ENCODE measurements around the gene CR1. TPM values are rescaled to one million over a fixed set of nuclear protein-coding genes. Genes with fewer than 3 reads are reported as not detected.

Gene CR1
- total and polyA plus RNA-seq, 2 of the 8 experiments (the other 6 are each of a cell fraction or from before 2014, with no cell fraction given) = 0.15 to 0.22 TPM

- H3K14ac ChIP-seq (ENCODE audit: insufficient read length) = no peak overlapping the region
- H3K27me3 ChIP-seq (replicated peaks in 1 of 4; ENCODE audit: control insufficient read depth in 3 of 4, extremely low read depth in 1 of 4, insufficient read depth in 3 of 4, low read length in 3 of 4) = peaks cover 2 to 17% (median 11%) of the 10 kb centered on the region in 4 experiments
- no peak overlapping the region for H3K4me2 ChIP-seq (ENCODE audit: insufficient read depth in 1 of 2, low read depth in 2 of 2, low read length in 2 of 2)
- H4K8ac ChIP-seq (ENCODE audit: extremely low read depth, insufficient read depth, low read length) = no peak overlapping the region
- no peak overlapping the region for H3K56ac ChIP-seq (replicated peaks; ENCODE audit: insufficient read length, low read depth, low read length)
- H4K91ac ChIP-seq (replicated peaks; ENCODE audit: insufficient read length, low read length) = no peak overlapping the region
- no peak overlapping the region for H2AK5ac ChIP-seq (ENCODE audit: low read depth, low read length)
- WGBS, 2 experiments (ENCODE audit: extremely low coverage in 1 of 2, insufficient coverage in 1 of 2, insufficient read length in 1 of 2, insufficient replicate concordance in 2 of 2, low coverage in 1 of 2, low lambda C conversion rate in 2 of 2, missing lambda C conversion rate in 1 of 2) = 94% methylated on average over 2 of the region's 2 CpGs; no CpG with 5 or more reads in 1 of the 2 experiments
- H3K18ac ChIP-seq (ENCODE audit: extremely low read depth, low read length) = no peak overlapping the region
- H2AFZ ChIP-seq (ENCODE audit: low read length) = no peak overlapping the region
- FAIRE-seq (no peak), DNase-seq (ENCODE audit: low read depth in 1 of 2, low spot score in 2 of 2) (no peak)
- H3K27ac ChIP-seq (ENCODE audit: low read depth, low read length) = no peak overlapping the region
- H3K9me3 ChIP-seq (ENCODE audit: insufficient read depth in 2 of 2, low read depth in 1 of 2, low read length in 1 of 2) = no peaks in the 10 kb centered on the region
- H2BK5ac ChIP-seq (ENCODE audit: low read depth, low read length) = no peak overlapping the region
- ChIA-PET POLR2A (ENCODE audit: partially characterized antibody) (no interaction called here), CTCF (ENCODE audit: partially characterized antibody) (no interaction called here)
- H2BK20ac ChIP-seq (ENCODE audit: low read length) = no peak overlapping the region
- no peak overlapping the region for H2BK120ac ChIP-seq (replicated peaks; ENCODE audit: low read depth, low read length)
- H3K36me3 ChIP-seq (ENCODE audit: control insufficient read depth in 2 of 4, insufficient read depth in 4 of 4, low read length in 3 of 4) = no peaks in the 10 kb centered on the region
- peaks cover 5% of the 10 kb centered on the region; the same call in 1 of the 2 replicates for H3K23me2 ChIP-seq (ENCODE audit: low read depth, low read length)
- no peaks in the 10 kb centered on the region for H3K79me1 ChIP-seq (ENCODE audit: low read depth, low read length)
- no peaks in the 10 kb centered on the region for H3K4me1 ChIP-seq (replicated peaks in 1 of 4; ENCODE audit: control insufficient read depth in 3 of 4, insufficient read depth in 4 of 4, low read length in 3 of 4)
- H4K5ac ChIP-seq (ENCODE audit: insufficient read length, low read depth, low read length) = no peak overlapping the region
- no peak overlapping the region for H2BK15ac ChIP-seq (ENCODE audit: low read length)
- no peak overlapping the region for H2BK12ac ChIP-seq (ENCODE audit: low read depth, low read length)
- H3K4ac ChIP-seq (replicated peaks; ENCODE audit: insufficient read length, low read depth, low read length) = no peak overlapping the region
- H4K20me1 ChIP-seq (replicated peaks in 1 of 2; ENCODE audit: control insufficient read depth in 1 of 2, insufficient read depth in 2 of 2, low read length in 2 of 2) = no peaks in the 10 kb centered on the region
- no peak overlapping the region for H3K23ac ChIP-seq (ENCODE audit: insufficient read length)
- H3K4me3 ChIP-seq (ENCODE audit: extremely low read depth in 1 of 4, insufficient read depth in 2 of 4, low read depth in 3 of 4, low read length in 4 of 4) = no peak overlapping the region
- H3K79me2 ChIP-seq (ENCODE audit: control insufficient read depth in 1 of 2, insufficient read depth in 2 of 2, low read length in 2 of 2) = no peaks in the 10 kb centered on the region
- no peak overlapping the region for H3K9ac ChIP-seq (replicated peaks in 1 of 4; ENCODE audit: extremely low read depth in 1 of 4, low read depth in 3 of 4, low read length in 3 of 4)
- no peak for TF ChIP-seq TEAD4 (IDR thresholded peaks at IDR 0.05; ENCODE audit: low read depth, low read length)
Measured at GRCh38 chr1:207459008-207459407, 36.9 kb upstream of the CR1 start.
